Measurements from ENCODE around the gene KIF4A. TPM values are rescaled to one million over a fixed set of nuclear protein-coding genes. Genes with fewer than 3 reads are reported as not detected.

KIF4A gene
- total RNA-seq, 1 donor from 2014 or later = 0.25 TPM

DNA sequence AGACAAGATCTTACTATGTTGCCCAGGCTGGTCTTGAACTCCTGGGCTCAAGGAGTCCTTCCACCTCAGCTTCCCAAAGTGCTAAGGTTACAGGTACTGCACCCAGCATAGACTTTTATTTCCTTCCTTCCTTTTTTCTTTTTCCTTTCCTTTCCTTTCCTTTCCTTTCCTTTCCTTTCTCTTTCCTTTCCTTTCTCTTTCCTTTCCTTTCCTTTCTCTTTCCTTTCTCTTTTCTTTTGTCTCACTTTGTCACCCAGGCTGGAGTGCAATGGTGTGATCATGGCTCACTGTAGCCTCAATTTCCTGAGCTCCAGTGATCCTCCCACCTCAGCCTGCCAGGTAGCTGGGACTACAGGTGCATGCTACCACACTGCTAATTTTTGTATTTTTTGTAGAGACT lies 174.1 kb downstream of the KIF4A start:
- Histone ChIP-seq H3K36me3 (peaks cover 4% of the 10 kb centered on the region), H3K27me3 (ENCODE audit: low read depth) (no peaks in the 10 kb centered on the region), H3K27ac (replicated peaks) (no peak overlapping the region), H3K4me3 (no peak overlapping the region), H3K4me1 (no peaks in the 10 kb centered on the region), H3K9me3 (replicated peaks) (no peaks in the 10 kb centered on the region)
- TF ChIP-seq CTCF (IDR thresholded peaks at IDR 0.05; ENCODE audit: borderline replicate concordance) = no peak
- intact Hi-C loops (cut with micrococcal nuclease) = no loop called here
- no peak for DNase-seq

GRCh38 chrX:70466968-70467367 lies 177.1 kb downstream of the KIF4A start:
- no peak for DNase-seq
- no peak overlapping the region for H3K4me3 ChIP-seq
- H3K27me3 ChIP-seq (ENCODE audit: low read depth) = no peaks in the 10 kb centered on the region
- H3K4me1 ChIP-seq = no peaks in the 10 kb centered on the region
- no peak for TF ChIP-seq CTCF (IDR thresholded peaks at IDR 0.05; ENCODE audit: borderline replicate concordance)
- no peaks in the 10 kb centered on the region for H3K9me3 ChIP-seq (replicated peaks)
- H3K36me3 ChIP-seq = no peaks in the 10 kb centered on the region
- intact Hi-C loops (cut with micrococcal nuclease) = no loop called here
- no peak overlapping the region for H3K27ac ChIP-seq (replicated peaks)

- no peaks in the 10 kb centered on the region for H3K27me3 ChIP-seq (ENCODE audit: low read depth)
- DNase-seq = no peak
- no peak for TF ChIP-seq CTCF (IDR thresholded peaks at IDR 0.05; ENCODE audit: borderline replicate concordance)
- no peak overlapping the region for H3K4me3 ChIP-seq
- no peak overlapping the region for H3K27ac ChIP-seq (replicated peaks)
- no peaks in the 10 kb centered on the region for H3K9me3 ChIP-seq (replicated peaks)
- H3K4me1 ChIP-seq = no peaks in the 10 kb centered on the region
- intact Hi-C loops (cut with micrococcal nuclease) = no loop called here
- H3K36me3 ChIP-seq = no peaks in the 10 kb centered on the region
Observed at GRCh38 chrX:70468709-70469108, 178.8 kb downstream of the KIF4A start.

Other genes with a start within 250 kb of the KIF4A start
- gene AWAT2, start 240.2 kb upstream of the KIF4A start, total RNA-seq = not detected
- gene OTUD6A, start 227.6 kb upstream of the KIF4A start, total RNA-seq = not detected
- gene IGBP1, start 156.7 kb upstream of the KIF4A start, total RNA-seq = 50.9 TPM
- not detected for gene DGAT2L6, start 112.6 kb upstream of the KIF4A start, total RNA-seq
- not detected for gene AWAT1, start 55.4 kb upstream of the KIF4A start, total RNA-seq
- not detected for gene P2RY4, start 29.9 kb upstream of the KIF4A start, total RNA-seq
- not detected for gene ARR3, start 21.8 kb upstream of the KIF4A start, total RNA-seq
- gene RAB41, start 7.9 kb upstream of the KIF4A start, total RNA-seq = not detected
- gene PDZD11, start 177 bp upstream of the KIF4A start, total RNA-seq = 36.5 TPM
- gene GDPD2, start 133.2 kb downstream of the KIF4A start, total RNA-seq = not detected
- gene DLG3, start 154.7 kb downstream of the KIF4A start, total RNA-seq = 7.9 TPM

Data from left ventricle myocardium inferior (tissue), 1 donor.